HG03521 (cell line): ENCODE results near the gene PACSIN2.
"Not testable (repeated sequence)": the region's sequence is repeated elsewhere in the genome, so short reads cannot be mapped to it uniquely, and the experiment has no call there.

ENCODE experiments used
- ATAC-seq: cut with Tn5 transposase; IDR thresholded peaks from one replicate; pipeline ENCODE4 v1.9.1; 2021; ENCODE audit warnings: mild to moderate bottlenecking, moderate library complexity; ENCODE audit not compliant: unreplicated experiment

The PACSIN2 gene

GRCh38 chr22:42992886-42993479 is 22.0 kb downstream of the PACSIN2 start:
- ATAC-seq = no peak

GRCh38 chr22:42992092-42992491 is 22.9 kb downstream of the PACSIN2 start:
- no peak for ATAC-seq

GRCh38 chr22:42991010-42991651 is 23.8 kb downstream of the PACSIN2 start:
- ATAC-seq = no peak

GRCh38 chr22:42990131-42990838 is 24.7 kb downstream of the PACSIN2 start:
- no peak for ATAC-seq

- ATAC-seq = no peak
Observed at GRCh38 chr22:42986115-42986514, 28.8 kb downstream of the PACSIN2 start.

GRCh38 chr22:42985531-42985905 is 29.4 kb downstream of the PACSIN2 start:
- ATAC-seq = no peak

GRCh38 chr22:42984814-42985530 is 30.0 kb downstream of the PACSIN2 start:
- no peak for ATAC-seq

- no peak for ATAC-seq
Observed at GRCh38 chr22:42984397-42984796, 30.6 kb downstream of the PACSIN2 start.

- no peak for ATAC-seq
Observed at GRCh38 chr22:42983470-42983869, 31.5 kb downstream of the PACSIN2 start.

- ATAC-seq = no peak
Observed at GRCh38 chr22:42979606-42980005, 35.3 kb downstream of the PACSIN2 start.

- no peak for ATAC-seq
Observed at GRCh38 chr22:42978453-42979103, 36.4 kb downstream of the PACSIN2 start.

GRCh38 chr22:42977569-42977968 is 37.4 kb downstream of the PACSIN2 start:
- no peak for ATAC-seq

- ATAC-seq = no peak
Observed at GRCh38 chr22:42976217-42976933, 38.6 kb downstream of the PACSIN2 start.

- ATAC-seq = no peak
Observed at GRCh38 chr22:42974223-42974622, 40.7 kb downstream of the PACSIN2 start.

GRCh38 chr22:42973536-42973881 is 41.4 kb downstream of the PACSIN2 start:
- ATAC-seq = no peak

- ATAC-seq = no peak
Observed at GRCh38 chr22:42972649-42973535, 42.1 kb downstream of the PACSIN2 start.

- not testable (repeated sequence) for ATAC-seq
Observed at GRCh38 chr22:42971473-42971860, 43.5 kb downstream of the PACSIN2 start.

- no peak for ATAC-seq
Observed at GRCh38 chr22:42970029-42970428, 44.9 kb downstream of the PACSIN2 start.

- no peak for ATAC-seq
Observed at GRCh38 chr22:42969348-42969975, 45.5 kb downstream of the PACSIN2 start.
